ENCODE data around the gene ITPK1.

- TF ChIP-seq CREB5 (CRISPR knock-in tag; IDR thresholded peaks at IDR 0.05; ENCODE audit: low read depth) = no peak
- TF ChIP-seq PATZ1 (CRISPR knock-in tag; IDR thresholded peaks at IDR 0.05; ENCODE audit: borderline replicate concordance) = no peak
- no peak for TF ChIP-seq ZFP3 (CRISPR knock-in tag; IDR thresholded peaks at IDR 0.05)
- TF ChIP-seq ARNTL (CRISPR knock-in tag; IDR thresholded peaks at IDR 0.05; ENCODE audit: borderline replicate concordance, low read depth) = no peak
- no peak for TF ChIP-seq SNAI2 (CRISPR knock-in tag; IDR thresholded peaks at IDR 0.05)
- no peak for TF ChIP-seq CSDC2 (CRISPR knock-in tag; IDR thresholded peaks at IDR 0.05)
- no peak for TF ChIP-seq ZNF8 (CRISPR knock-in tag; IDR thresholded peaks at IDR 0.05)
- TF ChIP-seq POU6F1 (CRISPR knock-in tag; IDR thresholded peaks at IDR 0.05; ENCODE audit: borderline replicate concordance, low read depth) = no peak
- TF ChIP-seq CSRNP3 (CRISPR knock-in tag; IDR thresholded peaks at IDR 0.05) = no peak
- TF ChIP-seq ZC3H10 (CRISPR knock-in tag; IDR thresholded peaks at IDR 0.05) = no peak
- no peak for TF ChIP-seq ZNF70 (CRISPR knock-in tag; IDR thresholded peaks at IDR 0.05)
- TF ChIP-seq TOX (CRISPR knock-in tag; IDR thresholded peaks at IDR 0.05; ENCODE audit: borderline replicate concordance) = no peak
Observed at GRCh38 chr14:93059917-93060545, 55.7 kb downstream of the ITPK1 start.
